Osteocyte (in vitro differentiated cells): Measurements from ENCODE around the gene COL24A1. TPM values are rescaled to one million over a fixed set of nuclear protein-coding genes. Genes with fewer than 3 reads are reported as not detected.

ENCODE experiments used
- DNase-seq: peaks from one replicate; pipeline ENCODE4 v3.0.0; 2021; ENCODE audit warnings: mixed read lengths; ENCODE audit not compliant: unreplicated experiment; ENCODE audit errors: extremely low spot score
- H3K27ac Mint-ChIP-seq: one replicate; pipeline ENCODE4 v1.8.0; 2021; ENCODE audit warnings: mild to moderate bottlenecking, mixed read lengths; ENCODE audit not compliant: unreplicated experiment
- H3K27me3 Mint-ChIP-seq: one replicate; pipeline ENCODE4 v1.8.0; 2021; ENCODE audit warnings: mixed read lengths; ENCODE audit not compliant: unreplicated experiment
- H3K36me3 Mint-ChIP-seq: one replicate; pipeline ENCODE4 v1.8.0; 2021; ENCODE audit warnings: mixed read lengths; ENCODE audit not compliant: unreplicated experiment
- H3K4me1 Mint-ChIP-seq: one replicate; pipeline ENCODE4 v1.8.0; 2021; ENCODE audit warnings: mixed read lengths; ENCODE audit not compliant: unreplicated experiment
- H3K4me3 Mint-ChIP-seq: one replicate; pipeline ENCODE4 v1.8.0; 2021; ENCODE audit warnings: mild to moderate bottlenecking, moderate library complexity, mixed read lengths; ENCODE audit not compliant: unreplicated experiment
- H3K9me3 Mint-ChIP-seq: one replicate; pipeline ENCODE4 v1.8.0; 2021; ENCODE audit warnings: mixed read lengths; ENCODE audit not compliant: unreplicated experiment
- CTCF ChIP-seq: fragments of 200-600 bp; sonication (generic); IDR thresholded peaks from 2 replicates; pipeline ENCODE4 v1.5.0; 2021; ENCODE audit warnings: antibody characterized with exemption, mild to moderate bottlenecking, moderate library complexity
- long read RNA-seq: library from polyadenylated mRNA; unstranded; transcript quantifications from one replicate; pipeline ENCODE4 v2.0.0, GENCODE V29; 2021
- total RNA-seq: library from RNA; stranded (reverse); gene quantifications from 2 replicates; pipeline ENCODE4 v1.2.1, GENCODE V29; 2021

Gene COL24A1
- total RNA-seq: 0.46 and 0.47 TPM in 2 replicates
- long read RNA-seq, partial matches to known transcripts: 0 of 1 reads
- long read RNA-seq, other reads (novel, unspliced or antisense): 1 of 1 reads

- Mint-ChIP-seq H3K27ac (no peak within 1 kb of the TSS), H3K36me3 (no peaks in the 10 kb centered on the region), H3K4me3 (peak within 1 kb of the TSS; percentile 77), H3K9me3 (no peaks in the 10 kb centered on the region), H3K4me1 (peaks cover 27% of the 10 kb centered on the region), H3K27me3 (peaks cover 16% of the 10 kb centered on the region)
- TF ChIP-seq CTCF: no peak
- DNase-seq: peak; percentile 85
Observed at GRCh38 chr1:86156566-86157455, at the start of gene COL24A1. TSS of gene COL24A1 (minus strand) at chr1:86156772. CDS start at chr1:86156396, 376 bp downstream.

GRCh38 chr1:86205741-86206140 is 49.2 kb upstream of the COL24A1 start:
- Mint-ChIP-seq H3K9me3 (no peaks in the 10 kb centered on the region), H3K4me1 (peaks cover 4% of the 10 kb centered on the region), H3K36me3 (no peaks in the 10 kb centered on the region), H3K27me3 (no peaks in the 10 kb centered on the region), H3K27ac (no peak overlapping the region), H3K4me3 (no peak overlapping the region)
- no peak for DNase-seq
- no peak for TF ChIP-seq CTCF

GRCh38 chr1:86202552-86203340 is 46.2 kb upstream of the COL24A1 start:
- no peaks in the 10 kb centered on the region for H3K36me3 Mint-ChIP-seq
- TF ChIP-seq CTCF: no peak
- DNase-seq: no peak
- no peaks in the 10 kb centered on the region for H3K27me3 Mint-ChIP-seq
- H3K9me3 Mint-ChIP-seq: no peaks in the 10 kb centered on the region
- no peak overlapping the region for H3K4me3 Mint-ChIP-seq
- peaks cover 4% of the 10 kb centered on the region for H3K4me1 Mint-ChIP-seq
- H3K27ac Mint-ChIP-seq: no peak overlapping the region

GRCh38 chr1:86201311-86201710 is 44.7 kb upstream of the COL24A1 start:
- Mint-ChIP-seq H3K4me1 (no peaks in the 10 kb centered on the region), H3K27me3 (peaks cover 2% of the 10 kb centered on the region), H3K36me3 (no peaks in the 10 kb centered on the region), H3K9me3 (no peaks in the 10 kb centered on the region), H3K4me3 (no peak overlapping the region), H3K27ac (no peak overlapping the region)
- DNase-seq: no peak
- no peak for TF ChIP-seq CTCF

GRCh38 chr1:86200901-86201300 is 44.3 kb upstream of the COL24A1 start:
- Mint-ChIP-seq H3K27me3 (peaks cover 6% of the 10 kb centered on the region), H3K9me3 (no peaks in the 10 kb centered on the region), H3K36me3 (no peaks in the 10 kb centered on the region), H3K4me1 (no peaks in the 10 kb centered on the region), H3K4me3 (no peak overlapping the region), H3K27ac (no peak overlapping the region)
- no peak for DNase-seq
- no peak for TF ChIP-seq CTCF
